ENCODE data around the gene NPAS3. TPM values are rescaled to one million over a fixed set of nuclear protein-coding genes. Genes with fewer than 3 reads are reported as not detected.

The NPAS3 gene
- total RNA-seq, 1 experiment from 2014 or later, result not detected

- Histone ChIP-seq H3K4me3 (no peak overlapping the region), H3K36me3 (ENCODE audit: low read depth) (no peaks in the 10 kb centered on the region), H2AFZ (peak overlapping the region; percentile 71; the same call in 1 of the 2 replicates), H3K9me2 (ENCODE audit: insufficient read depth) (no peaks in the 10 kb centered on the region), H3K27me3 (ENCODE audit: insufficient read depth, low read depth) (no peaks in the 10 kb centered on the region), H3K9me3 (ENCODE audit: insufficient read depth, low read depth) (no peaks in the 10 kb centered on the region), H4K20me1 (ENCODE audit: insufficient read depth) (no peaks in the 10 kb centered on the region), H3K4me2 (peak overlapping the region; percentile 42), H3K27ac (peak overlapping the region; percentile 47), H3K79me2 (ENCODE audit: low read depth) (no peaks in the 10 kb centered on the region), H3F3A (ENCODE audit: insufficient read depth, low read depth) (peaks cover 4% of the 10 kb centered on the region; the same call in 1 of the 2 replicates), H3K4me1 (replicated peaks; ENCODE audit: insufficient read depth) (0 out of 2 replicates have a peak, but pooled peaks cover 14% of the 10 kb centered on the region)
- intact Hi-C loops (cut with micrococcal nuclease; ENCODE audit: unreplicated experiment), result no loop called here
- ChIA-PET CTCF (no interaction called here), POLR2A (ENCODE audit: unreplicated experiment) (no interaction called here)
- DNase-seq, result peak; percentile 5 to 85
- TF ChIP-seq EZH2 (IDR thresholded peaks at IDR 0.05; ENCODE audit: low read depth) (no peak), CTCF (conservative IDR thresholded peaks at IDR 0.05) (no peak)
- BruUV-seq (replicated peaks), result no TSS peak
Observed at GRCh38 chr14:33465846-33466700, 527.4 kb downstream of the NPAS3 start.

GRCh38 chr14:33467971-33468370 is 529.3 kb downstream of the NPAS3 start:
- no peaks in the 10 kb centered on the region for H3K79me2 ChIP-seq (ENCODE audit: low read depth)
- no peak overlapping the region for H3K27ac ChIP-seq
- H2AFZ ChIP-seq, result no peak overlapping the region
- no peaks in the 10 kb centered on the region for H3K9me2 ChIP-seq (ENCODE audit: insufficient read depth)
- ChIA-PET POLR2A (ENCODE audit: unreplicated experiment) (no interaction called here), CTCF (no interaction called here)
- no peak for DNase-seq
- TF ChIP-seq CTCF (conservative IDR thresholded peaks at IDR 0.05) (no peak), EZH2 (IDR thresholded peaks at IDR 0.05; ENCODE audit: low read depth) (no peak)
- H3K9me3 ChIP-seq (ENCODE audit: insufficient read depth, low read depth), result no peaks in the 10 kb centered on the region
- no TSS peak for BruUV-seq (replicated peaks)
- no peaks in the 10 kb centered on the region for H4K20me1 ChIP-seq (ENCODE audit: insufficient read depth)
- H3K27me3 ChIP-seq (ENCODE audit: insufficient read depth, low read depth), result no peaks in the 10 kb centered on the region
- no peak overlapping the region for H3K4me2 ChIP-seq
- H3F3A ChIP-seq (ENCODE audit: insufficient read depth, low read depth), result peaks cover 4% of the 10 kb centered on the region; the same call in 1 of the 2 replicates
- 0 out of 2 replicates have a peak, but pooled peaks cover 14% of the 10 kb centered on the region for H3K4me1 ChIP-seq (replicated peaks; ENCODE audit: insufficient read depth)
- H3K4me3 ChIP-seq, result no peak overlapping the region
- intact Hi-C loops (cut with micrococcal nuclease; ENCODE audit: unreplicated experiment), result no loop called here
- H3K36me3 ChIP-seq (ENCODE audit: low read depth), result no peaks in the 10 kb centered on the region

- intact Hi-C loops (cut with micrococcal nuclease; ENCODE audit: unreplicated experiment), result no loop called here
- CTCF ChIA-PET, result no interaction called here
- Histone ChIP-seq H3K27ac (no peak overlapping the region), H3K4me2 (no peak overlapping the region), H3K9me3 (ENCODE audit: insufficient read depth, low read depth) (no peaks in the 10 kb centered on the region), H4K20me1 (ENCODE audit: insufficient read depth) (no peaks in the 10 kb centered on the region), H3K36me3 (ENCODE audit: low read depth) (no peaks in the 10 kb centered on the region), H3K4me3 (no peak overlapping the region), H3F3A (ENCODE audit: insufficient read depth, low read depth) (peaks cover 4% of the 10 kb centered on the region; the same call in 1 of the 2 replicates), H3K9me2 (ENCODE audit: insufficient read depth) (no peaks in the 10 kb centered on the region), H2AFZ (no peak overlapping the region), H3K27me3 (ENCODE audit: insufficient read depth, low read depth) (no peaks in the 10 kb centered on the region), H3K79me2 (ENCODE audit: low read depth) (no peaks in the 10 kb centered on the region), H3K4me1 (replicated peaks; ENCODE audit: insufficient read depth) (peaks cover 15% of the 10 kb centered on the region; the same call in 1 of the 2 replicates)
- no TSS peak for BruUV-seq (replicated peaks)
- DNase-seq, result no peak
- POLR2A ChIA-PET (ENCODE audit: unreplicated experiment), result no interaction called here
- no peak for TF ChIP-seq CTCF (conservative IDR thresholded peaks at IDR 0.05)
- no peak for TF ChIP-seq EZH2 (IDR thresholded peaks at IDR 0.05; ENCODE audit: low read depth)
Observed at GRCh38 chr14:33469898-33470297, 531.2 kb downstream of the NPAS3 start.
